GM04503 (cell line): Measurements from ENCODE around the gene FXYD4.
"Not testable (repeated sequence)": the region's sequence is repeated elsewhere in the genome, so short reads cannot be mapped to it uniquely, and the experiment has no call there.

Experiments
- DNase-seq: peaks from one replicate; pipeline ENCODE4 v3.0.0-alpha.2; 2012; ENCODE audit warnings: low read depth

The FXYD4 gene

GRCh38 chr10:43376046-43376635, 4.7 kb downstream of the FXYD4 start:
- DNase-seq, result no peak

GRCh38 chr10:43376828-43377423, 5.5 kb downstream of the FXYD4 start:
- DNase-seq, result no peak

- DNase-seq, result no peak
These were observed 6.0 kb downstream of the FXYD4 start for GRCh38 chr10:43377424-43377883.

- no peak for DNase-seq
These were observed 9.3 kb downstream of the FXYD4 start for GRCh38 chr10:43380610-43381222.

GRCh38 chr10:43383204-43383971, 12.0 kb downstream of the FXYD4 start:
- DNase-seq, result no peak

DNA sequence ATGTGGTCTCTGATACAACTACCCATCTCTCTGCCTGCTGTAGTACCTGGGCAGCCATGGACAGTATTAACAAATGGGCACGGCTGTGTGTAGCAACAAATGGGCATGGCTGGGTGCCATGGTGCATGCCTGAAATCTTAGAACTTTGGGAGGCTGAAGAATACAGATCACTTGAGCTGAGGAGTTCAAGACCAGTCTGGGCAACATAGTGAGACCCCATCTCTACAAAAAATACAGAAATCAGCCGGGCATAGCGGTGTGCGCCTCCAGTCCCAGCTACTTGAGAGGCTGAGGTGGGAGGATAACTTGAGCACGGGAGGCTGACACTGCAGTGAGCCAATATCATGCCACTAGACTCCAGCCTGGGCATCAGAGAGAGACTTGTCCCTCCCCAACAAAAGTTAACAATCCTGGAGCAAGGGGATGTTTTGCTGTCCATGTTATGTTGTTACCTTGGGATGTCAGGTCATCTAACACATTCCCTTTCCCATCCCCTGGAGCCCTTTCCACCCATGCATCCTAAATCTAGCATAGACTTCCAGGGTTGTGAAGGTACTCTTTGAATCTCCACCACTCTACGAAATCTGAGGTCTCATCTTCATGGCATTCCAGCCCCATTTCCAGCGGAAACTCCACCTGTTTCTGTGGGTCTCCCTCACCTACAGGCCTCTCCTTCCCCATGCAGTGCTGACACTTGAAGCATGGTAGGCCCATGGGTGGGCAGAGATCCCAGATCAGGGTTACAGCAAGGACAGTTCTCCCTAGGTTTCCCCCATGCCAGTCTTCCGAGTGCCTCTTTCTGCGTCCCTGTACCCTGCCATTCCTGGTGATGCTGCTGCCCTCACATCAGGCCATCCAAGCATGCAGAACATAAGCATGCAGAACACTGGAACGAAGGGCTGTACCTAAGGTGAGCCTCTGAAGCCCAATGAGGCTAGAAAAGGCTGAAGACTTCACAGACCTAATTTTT, 13.1 kb downstream of the FXYD4 start:
- DNase-seq, result no peak

- no peak for DNase-seq
These were observed 14.1 kb downstream of the FXYD4 start for GRCh38 chr10:43385412-43386004.

GRCh38 chr10:43386549-43386948, 15.1 kb downstream of the FXYD4 start:
- DNase-seq, result no peak

DNA sequence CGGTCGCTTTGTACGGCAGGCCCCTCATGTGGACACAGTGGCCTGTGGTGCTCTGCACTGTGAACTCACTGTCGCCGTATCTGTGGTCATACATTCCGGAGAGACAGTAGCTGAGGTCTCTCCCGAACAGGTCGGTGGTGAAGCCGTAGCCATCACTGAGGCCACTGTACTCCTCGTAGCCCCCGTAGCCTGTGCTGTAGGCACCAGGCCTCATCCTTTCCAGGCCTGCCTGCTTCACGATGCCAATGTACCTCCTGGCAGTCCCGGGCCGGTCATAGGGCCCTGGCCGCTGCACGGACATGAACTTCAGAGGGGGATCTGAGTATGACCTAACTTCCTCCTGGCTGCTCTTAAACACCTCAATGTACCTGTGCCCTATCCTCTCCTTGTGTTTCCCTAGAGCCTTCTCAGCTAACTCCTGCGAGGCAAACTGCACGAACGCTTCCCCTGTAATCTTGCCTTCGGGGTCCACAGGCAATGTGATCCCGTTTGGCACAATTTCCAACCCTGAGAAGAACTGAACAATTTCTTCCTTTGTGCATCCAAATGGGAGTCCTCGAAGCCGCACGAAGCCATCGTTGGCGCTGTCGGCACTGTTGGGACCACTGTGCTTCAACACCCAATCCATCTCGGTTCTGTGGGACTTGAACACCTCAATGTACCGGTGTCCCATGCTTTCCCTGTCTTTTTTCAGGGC, 15.7 kb downstream of the FXYD4 start:
- DNase-seq, result no peak

- DNase-seq, result no peak
These were observed 16.2 kb downstream of the FXYD4 start for GRCh38 chr10:43387678-43388032.

DNA sequence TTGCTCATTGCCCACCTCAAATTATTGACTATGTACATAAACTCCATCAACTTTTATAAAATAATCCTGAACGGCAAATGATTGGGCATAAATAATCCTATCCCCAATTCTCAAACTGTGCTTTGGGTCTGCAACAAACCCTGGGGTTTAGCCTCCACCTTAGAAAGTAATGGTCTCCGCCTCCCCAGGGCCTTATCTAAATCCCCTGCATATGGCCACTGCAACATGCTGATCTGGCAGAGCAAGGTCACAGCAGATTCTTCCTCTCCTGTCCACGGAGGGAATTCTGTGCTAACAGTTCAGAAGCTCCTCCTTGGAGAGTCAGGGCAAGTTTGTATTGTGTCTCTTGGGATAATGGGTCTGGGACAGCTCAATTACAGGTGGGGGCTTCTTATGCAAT, 18.4 kb downstream of the FXYD4 start:
- DNase-seq, result no peak

DNA sequence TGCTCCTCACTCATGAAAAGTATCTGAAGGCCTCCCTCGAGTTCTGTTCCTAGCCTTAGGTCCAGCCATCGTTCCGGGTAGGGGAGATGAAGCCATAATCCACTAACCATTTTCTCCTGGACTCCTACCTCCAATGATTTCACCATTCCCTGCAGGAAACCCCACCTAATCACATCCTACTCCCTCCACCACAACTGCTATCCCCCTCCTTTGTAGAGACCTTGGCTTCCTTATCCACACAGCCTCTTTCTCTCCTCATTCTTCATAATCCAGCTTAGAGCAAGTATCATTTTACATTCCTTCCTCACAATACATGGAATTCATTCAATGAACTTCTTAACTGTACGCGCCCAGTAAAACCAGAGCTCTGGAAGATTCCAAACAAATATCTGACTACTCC, 18.9 kb downstream of the FXYD4 start:
- no peak for DNase-seq

DNA sequence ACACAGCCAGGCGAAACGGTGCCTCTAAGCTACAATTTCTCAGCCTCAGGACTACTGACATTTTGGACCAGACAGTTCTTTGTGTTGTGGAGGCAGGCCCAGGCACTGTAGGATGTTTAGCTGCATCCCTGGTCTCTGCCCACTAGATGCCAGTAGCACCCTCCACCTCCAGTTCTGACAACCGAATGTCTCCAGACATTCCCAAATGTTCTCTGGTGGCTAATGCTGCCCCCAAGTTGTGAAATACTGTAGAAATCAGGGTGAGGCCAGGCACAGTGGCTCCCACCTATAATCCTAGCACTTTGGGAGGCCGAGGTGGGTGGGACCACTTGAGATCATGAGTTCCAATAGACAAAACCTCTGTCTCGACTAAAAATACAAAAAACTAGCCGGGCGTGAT, 19.3 kb downstream of the FXYD4 start:
- no peak for DNase-seq

- DNase-seq, result no peak
These were observed 20.1 kb downstream of the FXYD4 start for GRCh38 chr10:43391496-43391895.

DNA sequence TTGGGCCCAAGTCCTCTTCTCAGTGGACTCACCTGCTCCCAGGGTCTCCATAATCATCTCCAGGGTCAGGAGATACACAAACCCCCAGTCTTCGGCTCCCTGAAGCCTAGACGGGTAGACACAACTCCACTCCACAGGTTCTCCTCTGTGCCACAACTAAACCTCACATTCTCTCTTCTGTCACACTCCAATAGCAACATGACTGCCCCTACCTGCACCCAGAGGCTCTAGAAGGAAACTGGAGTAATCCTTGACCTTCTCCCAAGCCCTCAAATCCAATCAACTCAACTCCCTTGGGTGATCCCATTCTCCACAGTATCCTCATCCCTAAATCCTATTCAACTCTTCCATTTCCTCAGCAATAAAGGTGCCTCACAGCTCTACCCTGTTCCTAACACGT, 21.3 kb downstream of the FXYD4 start:
- DNase-seq, result no peak

DNA sequence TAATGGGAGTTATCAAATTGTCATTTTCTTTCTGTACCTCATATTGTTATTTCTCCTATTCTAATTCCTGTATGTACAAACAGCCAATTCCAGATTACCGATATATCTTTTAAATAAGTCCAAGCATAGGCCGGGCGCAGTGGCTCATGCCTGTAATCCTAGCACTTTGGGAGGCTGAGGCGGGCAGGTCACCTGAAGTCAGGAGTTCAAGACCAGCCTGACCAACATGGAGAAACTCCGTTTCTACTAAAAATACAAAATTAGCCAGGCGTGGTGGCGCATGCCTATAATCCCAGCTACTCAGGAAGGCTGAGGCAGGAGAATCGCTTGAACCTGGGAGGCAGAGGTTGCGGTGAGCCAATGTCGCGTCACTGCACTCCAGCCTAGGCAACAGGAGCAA, 21.8 kb downstream of the FXYD4 start:
- not testable (repeated sequence) for DNase-seq

GRCh38 chr10:43393606-43394360, 22.3 kb downstream of the FXYD4 start:
- no peak for DNase-seq

- no peak for DNase-seq
These were observed 23.4 kb downstream of the FXYD4 start for GRCh38 chr10:43394868-43395267.

- DNase-seq, result no peak
These were observed 24.2 kb downstream of the FXYD4 start for GRCh38 chr10:43395571-43396060.
